H54 (cell line): ENCODE data around the gene CRBN.

ENCODE experiments used
- DNase-seq: peaks from one replicate; pipeline ENCODE4 v3.0.0; 2011; ENCODE audit warnings: low spot score, mixed read lengths; ENCODE audit not compliant: insufficient read length
- FAIRE-seq: peaks from 3 replicates; lab custom pipeline; 2011; peaks lifted over from hg19 to GRCh38; lab: Jason Lieb, UNC
- POLR2A ChIP-seq: IDR thresholded peaks from 2 replicates; pipeline ENCODE4 v1.6.1; 2011; ENCODE audit warnings: low read depth, mild to moderate bottlenecking, low read length

Gene CRBN

DNA sequence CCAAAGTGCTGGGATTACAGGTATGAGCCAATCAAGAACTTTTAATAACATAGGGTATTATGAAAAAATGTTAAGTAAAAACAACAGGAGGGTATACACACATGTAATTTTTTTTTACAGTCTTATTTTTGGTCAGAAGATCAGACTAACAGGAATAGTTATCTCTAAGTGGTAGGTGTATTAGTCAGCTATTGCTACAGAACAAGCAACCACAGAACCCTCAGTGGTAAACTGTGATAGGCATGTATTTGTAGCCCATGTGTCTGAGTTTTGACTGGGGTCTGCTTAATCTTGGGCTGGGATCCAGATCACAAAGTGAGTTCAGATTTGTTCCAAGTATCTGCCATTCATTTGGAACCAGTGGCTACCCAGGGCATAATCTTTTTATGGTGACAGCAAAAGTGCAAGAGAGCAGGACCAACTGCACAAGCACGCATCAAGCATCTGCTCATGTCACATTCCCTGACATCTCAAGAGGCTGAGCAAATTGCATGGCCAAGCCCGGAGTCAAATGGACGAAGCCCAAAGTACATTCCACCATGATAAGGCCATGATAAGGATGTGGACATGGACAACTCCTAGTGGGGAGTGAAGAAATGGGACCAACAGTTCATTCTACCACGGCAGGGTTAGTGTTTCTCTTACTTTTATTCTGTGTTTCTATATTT, 66.3 kb downstream of the CRBN start:
- FAIRE-seq: no peak
- no peak for TF ChIP-seq POLR2A
- DNase-seq: no peak

- no peak for TF ChIP-seq POLR2A
- DNase-seq (no peak), FAIRE-seq (no peak)
Observed at GRCh38 chr3:3110749-3111361, 68.6 kb downstream of the CRBN start.

DNA sequence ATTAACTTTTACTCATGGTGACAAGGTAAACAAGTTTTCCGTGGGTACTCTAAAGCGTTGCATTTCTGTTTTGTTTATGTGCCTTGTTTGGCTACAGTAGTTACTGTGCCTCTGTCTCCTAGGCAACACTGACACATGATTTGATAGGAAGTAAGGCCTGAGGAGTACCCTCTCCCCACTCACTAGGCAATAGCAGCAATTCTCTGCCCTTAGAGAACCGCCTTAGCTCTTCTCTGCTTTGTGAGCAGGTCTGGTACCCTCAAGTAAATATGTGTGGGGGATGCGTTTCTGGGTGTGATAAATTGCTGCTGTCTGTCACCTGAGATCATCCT, 69.2 kb downstream of the CRBN start, which contains the start of gene IL5RA:
Gene IL5RA (minus strand): TSS at position 76 of the 332 bp plus-strand sequence. CDS start 5,390 bp downstream, outside the sequence.
- TF ChIP-seq POLR2A: no peak
- FAIRE-seq (no peak), DNase-seq (no peak)

DNA sequence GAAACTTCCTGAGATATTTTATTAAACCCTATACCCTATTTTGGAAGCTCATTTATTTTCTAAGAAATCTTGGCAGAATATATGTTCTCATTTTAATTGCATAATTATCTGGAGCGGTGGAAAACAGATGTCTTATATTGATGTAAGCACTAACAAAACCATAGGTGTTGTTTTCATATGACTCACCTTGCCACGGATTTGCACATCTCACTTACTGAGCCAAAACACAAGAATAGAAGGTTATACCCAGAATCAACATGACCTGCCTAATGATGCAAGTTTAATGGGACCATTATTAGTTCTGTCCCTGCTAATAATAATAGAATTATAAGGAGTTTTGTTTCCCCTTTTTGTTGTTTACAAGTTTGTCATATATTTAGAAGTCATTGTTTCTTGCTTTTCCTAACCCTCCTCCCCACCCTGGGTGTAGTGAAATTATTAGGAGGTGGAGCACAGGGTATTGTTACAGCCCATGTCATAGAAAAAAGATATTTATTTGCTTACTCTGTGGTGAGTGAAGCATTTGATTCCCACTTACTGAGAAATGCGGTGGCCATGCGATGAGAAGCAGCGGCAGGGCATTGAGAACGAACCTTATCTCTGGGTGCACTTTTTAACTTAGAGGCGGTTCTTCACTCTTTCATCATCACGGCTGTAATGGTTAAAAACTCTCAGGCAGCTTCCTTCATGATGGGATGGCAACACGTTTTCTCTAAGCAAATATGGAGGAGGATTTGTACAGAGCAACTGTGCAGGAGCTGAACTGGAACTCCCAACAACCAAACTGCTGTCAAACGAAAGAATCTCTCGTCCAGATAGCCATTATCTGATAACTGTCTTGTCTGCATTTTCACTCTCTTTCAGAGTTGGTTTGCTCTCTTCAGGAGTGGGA, 69.8 kb downstream of the CRBN start:
- FAIRE-seq: no peak
- TF ChIP-seq POLR2A: no peak

GRCh38 chr3:3107858-3108257, 71.6 kb downstream of the CRBN start:
- no peak for DNase-seq
- TF ChIP-seq POLR2A: no peak
- no peak for FAIRE-seq

More for the DNA sequence above, 69.8 kb downstream of the CRBN start:
- DNase-seq: no peak

- DNase-seq: no peak
- FAIRE-seq: no peak
- no peak for TF ChIP-seq POLR2A
Observed at GRCh38 chr3:3107181-3107580, 72.3 kb downstream of the CRBN start.

DNA sequence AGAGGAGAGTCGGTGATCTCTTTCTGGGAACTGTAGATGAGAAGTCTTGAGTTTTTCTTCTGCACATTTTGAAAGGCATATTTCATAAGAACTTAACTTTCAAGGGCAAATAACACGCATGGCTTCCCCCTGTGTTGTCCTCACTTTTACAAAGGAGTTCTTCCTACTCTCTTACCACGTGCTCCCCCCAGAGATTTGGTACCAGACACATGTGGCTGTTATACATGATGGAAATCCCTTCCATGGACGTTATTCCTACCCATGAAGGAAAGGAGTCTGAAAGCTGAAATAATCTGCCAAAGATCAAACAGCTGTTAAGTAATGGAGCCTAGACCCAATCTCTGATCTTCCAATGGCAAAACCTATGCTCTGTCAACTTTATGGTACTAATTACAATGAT, 73.7 kb downstream of the CRBN start:
- no peak for FAIRE-seq
- DNase-seq: no peak
- TF ChIP-seq POLR2A: no peak

DNA sequence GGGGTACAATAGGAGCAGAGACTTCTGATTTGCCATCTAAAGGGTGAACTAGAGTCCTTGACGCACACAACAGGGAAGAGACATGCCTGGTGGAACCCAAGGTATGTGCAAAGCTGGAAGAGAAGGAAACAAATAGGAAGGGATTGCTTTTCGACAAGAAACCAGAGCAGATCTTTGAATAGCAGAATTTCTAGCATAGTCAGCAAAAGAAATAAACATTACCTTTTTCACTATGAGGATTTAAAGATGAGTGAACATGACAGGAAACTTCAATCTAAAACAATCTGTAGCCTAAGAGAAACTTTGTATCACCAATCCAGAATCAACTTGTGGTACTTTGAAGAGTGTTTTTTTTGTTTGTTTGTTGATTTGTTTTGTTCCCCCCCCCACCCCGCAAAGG, 74.2 kb downstream of the CRBN start:
- no peak for FAIRE-seq
- no peak for TF ChIP-seq POLR2A
- no peak for DNase-seq

DNA sequence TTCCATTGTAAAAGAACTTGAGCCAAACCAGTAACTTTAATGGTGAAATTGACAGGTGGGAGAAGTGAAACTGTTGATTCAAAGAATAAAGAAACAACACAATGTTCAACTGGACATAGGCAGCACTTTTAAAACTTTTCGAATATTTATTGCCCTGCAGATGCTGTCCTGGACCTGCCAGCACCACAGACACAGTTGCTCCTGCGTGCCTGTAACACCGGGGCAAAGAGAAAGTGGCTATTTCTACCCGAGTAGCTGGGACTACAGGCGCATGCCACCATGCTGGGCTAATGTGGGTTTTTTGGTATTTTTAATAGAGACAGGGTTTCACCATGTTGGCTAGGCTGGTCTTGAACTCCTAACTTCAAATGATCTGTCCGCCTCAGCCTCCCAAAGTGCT, 76.7 kb downstream of the CRBN start:
- no peak for DNase-seq
- TF ChIP-seq POLR2A: no peak
- no peak for FAIRE-seq

DNA sequence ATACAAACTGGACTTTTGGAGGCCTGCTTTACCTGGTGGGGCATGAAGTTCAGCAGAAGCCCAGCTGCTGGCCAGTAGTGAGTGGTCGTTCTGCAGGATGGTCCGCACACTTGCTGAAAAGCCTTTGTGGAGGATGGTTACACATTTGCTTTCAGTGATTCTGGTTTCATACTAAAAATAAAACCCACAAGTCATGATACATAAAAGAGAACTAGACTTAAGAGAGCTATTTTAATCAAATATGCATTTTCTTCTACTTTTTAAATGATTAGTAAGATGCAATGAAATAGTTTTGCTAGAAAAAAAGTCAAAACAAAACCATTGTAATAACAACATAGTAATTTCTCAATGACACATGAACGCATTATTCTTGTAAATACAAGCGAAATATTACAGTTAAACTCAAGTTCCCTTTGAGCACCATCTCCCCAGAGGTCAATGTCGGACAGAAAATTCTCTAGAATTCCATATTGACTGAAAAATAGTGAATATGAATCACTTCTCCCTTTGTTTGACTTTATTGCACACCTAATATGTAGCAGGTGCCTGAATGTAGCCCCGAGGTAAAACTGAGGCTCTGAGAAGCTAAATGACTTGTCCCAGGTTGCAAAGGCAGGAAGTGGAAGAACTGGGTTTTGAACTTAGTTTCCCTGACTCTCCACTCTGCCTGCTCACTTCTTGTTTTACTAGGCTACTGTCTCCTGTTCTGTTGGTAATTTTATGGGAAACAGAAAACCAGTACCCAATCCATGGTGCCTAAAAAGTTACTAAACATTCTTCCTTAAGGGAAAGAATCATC, 77.6 kb downstream of the CRBN start:
- FAIRE-seq (no peak), DNase-seq (no peak)
- TF ChIP-seq POLR2A: no peak
